K562 (cell line): ENCODE results near the gene CAPN12. TPM values are rescaled to one million over a fixed set of nuclear protein-coding genes. Genes with fewer than 3 reads are reported as not detected.

Experiments
- ATAC-seq: fragments of 200-7000 bp; cut with Tn5 transposase; 3 replicates; pipeline ENCODE4 v1.9.1; 2020; ENCODE audit warnings: moderate library complexity
- BruUV-seq: library from RNA; stranded (reverse); fragments of 400-500 nt; replicated peaks from 2 replicates; lab custom pipeline; 2021; lab: Mats Ljungman, UMichigan
- CTCF ChIA-PET: fragments of 300-600 bp; formaldehyde crosslinking; extraction: SDS; loops from one replicate; lab custom pipeline; 2021; ENCODE audit warnings: low intra/inter-chr PET ratio; lab: Yijun Ruan, JAX
- POLR2A ChIA-PET: fragments of 300-600, 350-650 bp; sonication (Branson Sonifier 250); formaldehyde crosslinking; extraction: SDS; loops from one replicate; lab custom pipeline; 2021; ENCODE audit warnings: antibody characterized with exemption, inconsistent platforms; lab: Yijun Ruan, JAX
- DNase-seq, 4 experiments: peaks; one replicate each; pipeline versions ENCODE4 v3.0.0 to v3.0.0-alpha.2; 2011 to 2018; ENCODE audit warnings: low spot score in 3 of 4, mixed read lengths in 3 of 4; ENCODE audit errors: extremely low read depth in 1 of 4
- FAIRE-seq: peaks from 2 replicates; lab custom pipeline; 2011; peaks lifted over from hg19 to GRCh38; lab: Jason Lieb, UNC
- H2AFZ ChIP-seq: 2 replicates; pipeline ENCODE4 v1.6.0; 2011; ENCODE audit warnings: low read depth, low read length, control low read depth, inconsistent platforms
- H3K27ac ChIP-seq: fragments of 200-600 bp; 3 replicates; pipeline ENCODE4 v1.8.0; 2011; ENCODE audit warnings: low read depth, mild to moderate bottlenecking, control low read depth, inconsistent platforms, low read length, moderate library complexity, mixed read lengths; ENCODE audit errors: extremely low read depth
- H3K27me3 ChIP-seq, 2 experiments: fragments of 300-600 bp in 1 of 2; 2 replicates in 1 of 2; 3 replicates in 1 of 2; pipeline versions ENCODE4 v1.6.0 to v1.8.0; 2011; ENCODE audit warnings: inconsistent platforms in 2 of 2, low read length in 2 of 2, mild to moderate bottlenecking in 1 of 2, mixed read lengths in 1 of 2, moderate library complexity in 1 of 2; ENCODE audit not compliant: control insufficient read depth in 2 of 2, insufficient read depth in 2 of 2
- H3K36me3 ChIP-seq: fragments of 300-600 bp; 3 replicates; pipeline ENCODE4 v1.8.0; 2011; ENCODE audit warnings: mild to moderate bottlenecking, low read length, inconsistent platforms; ENCODE audit not compliant: control insufficient read depth, insufficient read depth
- H3K4me1 ChIP-seq, 2 experiments: fragments of 200-600 bp in 1 of 2; replicated peaks in 1 of 2; 2 replicates in 1 of 2; 3 replicates in 1 of 2; pipeline versions ENCODE4 v1.5.1 to v1.8.0; 2011; ENCODE audit warnings: inconsistent platforms in 2 of 2, low read length in 2 of 2, mild to moderate bottlenecking in 1 of 2, mixed read lengths in 1 of 2, moderate library complexity in 1 of 2; ENCODE audit not compliant: control insufficient read depth in 2 of 2, insufficient read depth in 2 of 2
- H3K4me2 ChIP-seq: 2 replicates; pipeline ENCODE4 v1.6.1; 2011; ENCODE audit warnings: low read length, control low read depth, inconsistent platforms, mixed read lengths; ENCODE audit not compliant: insufficient read depth
- H3K4me3 ChIP-seq: fragments of 200-600 bp; sonication (generic), shearing (Covaris generic); 2 replicates; pipeline ENCODE4 v1.5.1; 2016; ENCODE audit warnings: control low read depth, inconsistent platforms
- H3K79me2 ChIP-seq: fragments of 200-600 bp; 3 replicates; pipeline ENCODE4 v1.8.0; 2011; ENCODE audit warnings: low read length, inconsistent platforms; ENCODE audit not compliant: control insufficient read depth, insufficient read depth
- H3K9ac ChIP-seq, 2 experiments: 2 replicates each; pipeline versions ENCODE4 v1.6.0 to v1.6.1; 2011; ENCODE audit warnings: low read depth in 2 of 2, low read length in 2 of 2, control low read depth in 1 of 2, inconsistent platforms in 1 of 2, mild to moderate bottlenecking in 1 of 2, mixed read lengths in 1 of 2; ENCODE audit not compliant: insufficient read depth in 1 of 2
- H3K9me1 ChIP-seq: one replicate; pipeline ENCODE4 v1.6.0; 2011; ENCODE audit warnings: inconsistent platforms, mild to moderate bottlenecking, low read length, moderate library complexity; ENCODE audit not compliant: control insufficient read depth, insufficient read depth
- H3K9me3 ChIP-seq: replicated peaks from 2 replicates; pipeline ENCODE4 v1.5.1; 2011; ENCODE audit warnings: low read depth, low read length, inconsistent platforms; ENCODE audit not compliant: control insufficient read depth, insufficient read depth
- H4K20me1 ChIP-seq: replicated peaks from 2 replicates; pipeline ENCODE4 v1.6.1; 2011; ENCODE audit warnings: low read length, inconsistent platforms, mixed read lengths; ENCODE audit not compliant: control insufficient read depth, insufficient read depth
- LEF1 ChIP-seq: fragments of 450-650 bp; IDR thresholded peaks from 2 replicates; pipeline ENCODE4 v1.6.1; 2016; ENCODE audit warnings: mild to moderate bottlenecking
- SPI1 ChIP-seq: IDR thresholded peaks from 2 replicates; pipeline ENCODE4 v1.6.1; 2011; ENCODE audit warnings: low read depth, low read length, control low read depth, borderline replicate concordance
- WGBS: fragments of 100-300 bp; shearing (Covaris generic); methylation state at CpG from one replicate; pipeline ENCODE4 v1.1.6; 2016; ENCODE audit warnings: low coverage, mixed read lengths; ENCODE audit not compliant: insufficient coverage; ENCODE audit errors: missing lambda C conversion rate; 5-methylcytosine and 5-hydroxymethylcytosine counted together
- in situ Hi-C: fragments of 300-500 bp; cut with MboI; formaldehyde crosslinking; loops from 4 replicates; pipeline ENCODE4 v1.15.0; 2018; ENCODE audit warnings: inconsistent platforms, mixed read lengths
- intact Hi-C: fragments of 100-400 bp; cut with micrococcal nuclease; formaldehyde crosslinking; loops from 2 replicates; pipeline ENCODE4 v1.14.2; 2022
- polyA plus RNA-seq, 8 experiments: library from polyadenylated mRNA; depleted of rRNA in 4 of 8; stranded (reverse) in 5 of 8; unstranded in 3 of 8; fragments of >200 nt; fragmentation: Nextera tagmentation in 2 of 8; fragmentation: Illumina TruSeq in 1 of 8; extraction: Ambion mirVana in 2 of 8; extraction: Trizol in 1 of 8; gene quantifications; 2 replicates each; pipeline versions ENCODE4 v1.2.1 to v1.2.3, GENCODE V29; 2011 to 2014; ENCODE audit warnings: inconsistent platforms in 1 of 8, missing spikeins in 1 of 8
- total RNA-seq, 7 experiments: library from RNA; depleted of rRNA in 6 of 7; stranded (reverse); fragments of >200 nt in 6 of 7; fragmentation: Illumina TruSeq in 2 of 7; extraction: Trizol in 2 of 7; gene quantifications; 2 replicates each; pipeline versions ENCODE4 v1.2.1 to v1.2.3, GENCODE V29; 2011 to 2021; ENCODE audit warnings: low replicate concordance in 1 of 7
- TF ChIP-seq, protein P1 (sequence below), 2 experiments: fragments of 450-650 bp; IDR thresholded peaks; 2 replicates each; pipeline ENCODE4 v1.6.1; 2016; ENCODE audit warnings: mild to moderate bottlenecking in 2 of 2, borderline replicate concordance in 1 of 2, low read depth in 1 of 2, moderate library complexity in 1 of 2
- TF ChIP-seq, protein P2 (sequence below): sonication (generic); formaldehyde crosslinking; IDR thresholded peaks from 2 replicates; pipeline ENCODE4 v1.8.1; 2023; ENCODE audit warnings: missing genetic modification reagents, mild to moderate bottlenecking, borderline replicate concordance

CAPN12 gene
- total and polyA plus RNA-seq, 9 of the 15 experiments (the other 6 are each of a cell fraction or from before 2014, with no cell fraction given): 0.83 to 7.0 (median 1.6) TPM

DNA sequence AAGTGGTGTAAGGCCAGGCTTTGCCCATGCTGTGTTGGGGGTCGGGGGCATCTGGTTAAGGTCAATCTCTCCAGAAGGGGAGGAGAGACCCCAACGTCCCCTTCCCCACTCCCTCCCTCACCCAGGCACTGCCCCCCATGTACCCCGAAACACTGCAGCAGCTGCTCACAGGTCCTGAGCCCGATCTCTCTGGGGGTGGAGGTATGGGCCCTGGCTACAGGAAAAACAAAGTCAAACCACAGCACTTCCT, 10.2 kb downstream of the CAPN12 start:
- Histone ChIP-seq H3K36me3 (peaks cover 29% of the 10 kb centered on the region; the same call in 2 of the 3 replicates), H4K20me1 (0 out of 2 replicates have a peak, but pooled peaks cover 3% of the 10 kb centered on the region), H3K27me3 (no peaks in the 10 kb centered on the region), H3K79me2 (peaks cover 8% of the 10 kb centered on the region; the same call in 1 of the 3 replicates), H3K9me3 (no peaks in the 10 kb centered on the region), H3K27ac (peak overlapping the region; percentile 49; the same call in 1 of the 3 replicates), H3K4me3 (no peak overlapping the region), H3K4me1 (peaks cover 17 to 59% of the 10 kb centered on the region in 2 experiments; a peak in 4 of 5 replicates), H2AFZ (no peak overlapping the region), H3K9ac (peak overlapping the region in 1 of 2 experiments; percentile 46; a peak in 2 of 4 replicates), H3K4me2 (no peak overlapping the region), H3K9me1 (no peaks in the 10 kb centered on the region)
- in situ Hi-C loops: no loop called here
- DNase-seq (no peak), ATAC-seq (no peak), FAIRE-seq (no peak)
- BruUV-seq: no TSS peak
- WGBS: 35% methylated on average over 2 of the region's 4 CpGs
- CTCF ChIA-PET: no interaction called here
- POLR2A ChIA-PET: interaction anchor here (0.6 to 1.5 kb wide), 9 partner anchors 11 to 288 kb away, joined by 3 to 5 read pairs (median 4); partner anchors contain the start of genes MRPS12 and SARS2
- TF ChIP-seq, protein P1, sequence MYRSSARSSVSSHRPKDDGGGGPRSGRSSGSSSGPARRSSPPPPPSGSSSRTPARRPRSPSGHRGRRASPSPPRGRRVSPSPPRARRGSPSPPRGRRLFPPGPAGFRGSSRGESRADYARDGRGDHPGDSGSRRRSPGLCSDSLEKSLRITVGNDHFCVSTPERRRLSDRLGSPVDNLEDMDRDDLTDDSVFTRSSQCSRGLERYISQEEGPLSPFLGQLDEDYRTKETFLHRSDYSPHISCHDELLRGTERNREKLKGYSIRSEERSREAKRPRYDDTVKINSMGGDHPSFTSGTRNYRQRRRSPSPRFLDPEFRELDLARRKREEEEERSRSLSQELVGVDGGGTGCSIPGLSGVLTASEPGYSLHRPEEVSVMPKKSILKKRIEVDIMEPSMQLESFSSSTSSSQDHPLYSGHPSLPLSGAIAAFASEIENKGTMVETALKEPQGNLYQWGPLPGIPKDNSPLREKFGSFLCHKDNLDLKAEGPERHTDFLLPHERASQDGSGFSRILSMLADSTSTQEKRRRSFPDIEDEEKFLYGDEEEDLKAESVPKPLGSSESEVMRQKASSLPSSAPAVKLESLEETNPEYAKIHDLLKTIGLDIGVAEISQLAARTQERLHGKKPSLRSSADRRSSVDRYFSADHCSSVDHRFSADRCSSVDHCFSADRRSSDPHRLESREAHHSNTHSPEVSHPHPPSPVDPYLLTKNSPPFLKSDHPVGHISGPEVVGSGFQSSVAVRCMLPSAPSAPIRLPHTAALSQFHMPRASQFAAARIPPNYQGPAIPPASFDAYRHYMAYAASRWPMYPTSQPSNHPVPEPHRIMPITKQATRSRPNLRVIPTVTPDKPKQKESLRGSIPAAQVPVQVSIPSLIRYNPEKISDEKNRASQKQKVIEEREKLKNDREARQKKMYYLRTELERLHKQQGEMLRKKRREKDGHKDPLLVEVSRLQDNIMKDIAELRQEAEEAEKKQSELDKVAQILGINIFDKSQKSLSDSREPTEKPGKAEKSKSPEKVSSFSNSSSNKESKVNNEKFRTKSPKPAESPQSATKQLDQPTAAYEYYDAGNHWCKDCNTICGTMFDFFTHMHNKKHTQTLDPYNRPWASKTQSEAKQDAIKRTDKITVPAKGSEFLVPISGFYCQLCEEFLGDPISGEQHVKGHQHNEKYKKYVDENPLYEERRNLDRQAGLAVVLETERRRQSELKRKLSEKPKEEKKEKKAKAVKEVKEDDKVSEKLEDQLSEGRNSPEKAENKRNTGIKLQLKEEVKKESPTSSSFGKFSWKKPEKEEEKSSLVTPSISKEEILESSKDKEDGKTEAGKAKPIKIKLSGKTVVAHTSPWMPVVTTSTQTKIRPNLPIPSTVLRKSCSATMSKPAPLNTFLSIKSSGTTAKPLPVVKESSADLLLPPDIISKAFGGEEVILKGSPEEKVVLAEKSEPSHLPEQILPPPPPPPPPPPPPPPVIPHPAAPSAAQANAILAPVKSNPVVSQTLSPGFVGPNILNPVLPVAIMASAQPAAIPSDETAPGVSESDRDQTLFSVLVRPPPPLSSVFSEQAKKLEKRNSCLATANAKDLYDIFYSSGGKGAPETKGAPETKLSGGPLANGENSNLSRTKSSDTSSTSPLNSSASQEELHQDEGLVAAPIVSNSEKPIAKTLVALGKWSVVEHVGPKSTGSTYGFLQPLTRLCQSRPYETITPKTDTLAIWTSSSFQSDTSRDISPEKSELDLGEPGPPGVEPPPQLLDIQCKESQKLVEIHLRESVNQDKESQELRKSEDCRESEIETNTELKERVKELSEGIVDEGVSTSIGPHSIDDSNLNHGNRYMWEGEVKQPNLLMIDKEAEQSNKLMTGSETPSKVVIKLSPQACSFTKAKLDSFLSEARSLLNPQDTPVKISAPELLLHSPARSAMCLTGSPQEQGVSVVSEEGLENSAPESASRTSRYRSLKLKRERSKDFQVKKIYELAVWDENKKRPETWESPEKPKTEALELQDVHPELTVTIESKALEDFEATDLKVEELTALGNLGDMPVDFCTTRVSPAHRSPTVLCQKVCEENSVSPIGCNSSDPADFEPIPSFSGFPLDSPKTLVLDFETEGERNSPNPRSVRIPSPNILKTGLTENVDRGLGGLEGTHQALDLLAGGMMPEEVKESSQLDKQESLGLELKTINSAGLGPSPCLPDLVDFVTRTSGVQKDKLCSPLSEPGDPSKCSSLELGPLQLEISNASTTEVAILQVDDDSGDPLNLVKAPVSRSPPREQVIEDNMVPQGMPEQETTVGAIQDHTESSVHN (IDR thresholded peaks at IDR 0.05; ENCODE audit: borderline replicate concordance in 1 of 2, low read depth in 1 of 2): no peak
- TF ChIP-seq, protein P2, sequence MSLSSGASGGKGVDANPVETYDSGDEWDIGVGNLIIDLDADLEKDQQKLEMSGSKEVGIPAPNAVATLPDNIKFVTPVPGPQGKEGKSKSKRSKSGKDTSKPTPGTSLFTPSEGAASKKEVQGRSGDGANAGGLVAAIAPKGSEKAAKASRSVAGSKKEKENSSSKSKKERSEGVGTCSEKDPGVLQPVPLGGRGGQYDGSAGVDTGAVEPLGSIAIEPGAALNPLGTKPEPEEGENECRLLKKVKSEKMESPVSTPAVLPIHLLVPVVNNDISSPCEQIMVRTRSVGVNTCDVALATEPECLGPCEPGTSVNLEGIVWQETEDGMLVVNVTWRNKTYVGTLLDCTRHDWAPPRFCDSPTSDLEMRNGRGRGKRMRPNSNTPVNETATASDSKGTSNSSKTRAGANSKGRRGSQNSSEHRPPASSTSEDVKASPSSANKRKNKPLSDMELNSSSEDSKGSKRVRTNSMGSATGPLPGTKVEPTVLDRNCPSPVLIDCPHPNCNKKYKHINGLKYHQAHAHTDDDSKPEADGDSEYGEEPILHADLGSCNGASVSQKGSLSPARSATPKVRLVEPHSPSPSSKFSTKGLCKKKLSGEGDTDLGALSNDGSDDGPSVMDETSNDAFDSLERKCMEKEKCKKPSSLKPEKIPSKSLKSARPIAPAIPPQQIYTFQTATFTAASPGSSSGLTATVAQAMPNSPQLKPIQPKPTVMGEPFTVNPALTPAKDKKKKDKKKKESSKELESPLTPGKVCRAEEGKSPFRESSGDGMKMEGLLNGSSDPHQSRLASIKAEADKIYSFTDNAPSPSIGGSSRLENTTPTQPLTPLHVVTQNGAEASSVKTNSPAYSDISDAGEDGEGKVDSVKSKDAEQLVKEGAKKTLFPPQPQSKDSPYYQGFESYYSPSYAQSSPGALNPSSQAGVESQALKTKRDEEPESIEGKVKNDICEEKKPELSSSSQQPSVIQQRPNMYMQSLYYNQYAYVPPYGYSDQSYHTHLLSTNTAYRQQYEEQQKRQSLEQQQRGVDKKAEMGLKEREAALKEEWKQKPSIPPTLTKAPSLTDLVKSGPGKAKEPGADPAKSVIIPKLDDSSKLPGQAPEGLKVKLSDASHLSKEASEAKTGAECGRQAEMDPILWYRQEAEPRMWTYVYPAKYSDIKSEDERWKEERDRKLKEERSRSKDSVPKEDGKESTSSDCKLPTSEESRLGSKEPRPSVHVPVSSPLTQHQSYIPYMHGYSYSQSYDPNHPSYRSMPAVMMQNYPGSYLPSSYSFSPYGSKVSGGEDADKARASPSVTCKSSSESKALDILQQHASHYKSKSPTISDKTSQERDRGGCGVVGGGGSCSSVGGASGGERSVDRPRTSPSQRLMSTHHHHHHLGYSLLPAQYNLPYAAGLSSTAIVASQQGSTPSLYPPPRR (CRISPR knock-in tag): 0 out of 2 replicates have a peak, but pooled peaks have one; percentile 8
- TF ChIP-seq LEF1 (no peak), SPI1 (peak; percentile 41; the same call in 1 of the 2 replicates)
- intact Hi-C loops: loop anchor here (10.0 kb wide), 2 partner anchors 189 to 201 kb away; partner anchors contain the start of genes MRPS12 and SARS2
